Stimulated activated CD4-positive, alpha-beta T cell treated with anti-CD3 and anti-CD28 coated beads, Interleukin-2, amount 100 ng/mL, for 24 hours (primary cell): Measurements from ENCODE around the gene WDR74.

Experiments
- DNase-seq, 2 donors: peaks; one replicate each; pipeline ENCODE4 v3.0.0-alpha.2; 2020

The WDR74 gene

DNA sequence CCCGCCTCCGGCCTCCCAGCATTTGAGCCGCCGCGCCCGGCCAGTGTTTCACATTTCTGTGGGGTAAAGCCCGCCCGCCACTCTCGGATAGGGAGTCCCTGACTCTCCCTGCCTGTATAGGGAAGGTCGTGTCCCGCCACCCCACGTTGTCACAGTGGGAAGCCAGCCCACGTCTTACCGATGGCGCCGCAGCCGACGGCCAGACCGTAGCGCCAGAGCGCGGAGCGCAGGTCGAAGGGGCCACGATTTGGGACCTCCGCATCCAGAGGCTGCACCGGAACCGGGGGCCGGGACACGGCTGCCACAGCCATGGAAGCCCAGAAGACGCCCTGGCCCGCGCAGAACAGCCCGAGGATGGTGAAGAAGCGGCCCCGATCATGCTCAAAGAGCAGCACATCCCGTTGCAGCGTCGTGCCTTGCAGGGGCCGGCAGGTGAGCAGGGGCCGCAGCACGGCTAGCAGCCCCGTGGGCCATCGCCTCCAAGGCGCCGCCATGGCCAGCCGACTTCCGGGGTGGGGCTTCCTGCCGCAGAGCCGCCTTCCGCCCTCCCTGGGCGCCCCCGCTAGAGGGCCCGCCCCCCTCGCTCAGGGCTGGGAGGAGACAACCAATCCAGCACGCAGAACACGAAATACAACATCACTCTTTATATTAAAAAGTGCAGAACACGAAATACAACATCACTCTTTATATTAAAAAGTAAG, 47.7 kb downstream of the WDR74 start, which contains the start of gene TMEM223:
Gene TMEM223, minus strand, starts transcription at position 506 of the 701 bp plus-strand sequence. Its CDS starts 12 bp downstream, at position 494.
- DNase-seq: peak; percentile 93

- DNase-seq: no peak
Observed at GRCh38 chr11:62789576-62789975, 49.8 kb downstream of the WDR74 start.

DNA sequence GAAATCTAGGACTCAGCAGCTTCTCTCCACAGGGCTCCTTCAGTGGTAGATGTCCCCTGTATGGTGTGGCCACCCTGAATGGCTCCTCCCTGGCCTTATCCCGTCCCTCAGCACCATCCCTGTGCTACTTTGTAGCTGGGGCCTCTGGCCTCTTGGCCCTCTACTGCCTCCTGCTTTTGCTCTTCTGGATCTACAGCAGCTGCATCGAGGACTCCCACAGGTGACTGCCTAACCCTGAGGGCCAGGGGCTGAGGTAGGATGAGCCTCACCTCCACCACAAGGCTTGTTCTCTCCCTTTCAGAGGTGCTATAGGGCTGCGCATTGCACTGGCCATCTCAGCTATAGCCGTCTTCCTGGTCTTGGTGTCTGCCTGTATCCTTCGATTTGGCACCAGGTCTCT, 50.4 kb downstream of the WDR74 start:
- DNase-seq: no peak

DNA sequence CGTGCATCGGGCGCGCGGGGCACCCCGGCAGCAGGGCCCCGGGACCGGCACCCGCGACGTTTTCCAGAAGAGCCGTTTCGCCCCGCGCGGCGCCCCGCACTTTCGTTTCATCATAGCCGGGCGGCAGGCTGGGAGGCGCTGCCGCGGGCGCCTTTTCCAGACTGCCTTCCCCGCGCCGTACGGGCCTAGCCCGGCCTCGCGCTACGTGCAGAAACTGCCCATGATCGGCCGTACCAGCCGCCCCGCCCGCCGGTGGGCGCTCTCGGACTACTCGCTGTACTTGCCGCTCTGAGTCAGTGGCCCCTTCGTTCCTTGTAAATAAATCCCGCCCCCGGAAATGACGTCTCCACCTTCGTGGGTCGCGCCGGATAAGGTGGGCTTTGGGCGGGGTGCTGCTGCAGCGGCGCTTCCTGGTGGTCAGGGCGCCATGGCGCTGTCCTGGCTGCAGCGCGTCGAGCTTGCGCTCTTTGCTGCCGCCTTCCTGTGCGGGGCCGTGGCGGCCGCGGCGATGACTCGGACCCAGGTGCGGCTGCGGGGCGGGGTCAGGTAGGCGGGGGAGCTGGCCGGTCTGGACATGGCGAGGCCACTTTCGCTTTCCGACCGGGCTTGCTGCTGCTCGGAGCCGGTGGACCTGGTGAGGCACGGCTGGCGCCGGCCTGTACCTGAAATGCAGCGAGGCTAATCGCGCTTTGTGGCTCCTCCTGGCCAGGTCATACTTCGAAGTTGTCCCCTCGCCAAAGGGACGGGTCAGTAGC, 52.2 kb downstream of the WDR74 start, which contains the start of gene TMEM179B:
Gene TMEM179B, plus strand, starts transcription at position 398 of the 755 bp plus-strand sequence. Its CDS starts 30 bp downstream, at position 428.
- peak; percentile 98 to 99 for DNase-seq

DNA sequence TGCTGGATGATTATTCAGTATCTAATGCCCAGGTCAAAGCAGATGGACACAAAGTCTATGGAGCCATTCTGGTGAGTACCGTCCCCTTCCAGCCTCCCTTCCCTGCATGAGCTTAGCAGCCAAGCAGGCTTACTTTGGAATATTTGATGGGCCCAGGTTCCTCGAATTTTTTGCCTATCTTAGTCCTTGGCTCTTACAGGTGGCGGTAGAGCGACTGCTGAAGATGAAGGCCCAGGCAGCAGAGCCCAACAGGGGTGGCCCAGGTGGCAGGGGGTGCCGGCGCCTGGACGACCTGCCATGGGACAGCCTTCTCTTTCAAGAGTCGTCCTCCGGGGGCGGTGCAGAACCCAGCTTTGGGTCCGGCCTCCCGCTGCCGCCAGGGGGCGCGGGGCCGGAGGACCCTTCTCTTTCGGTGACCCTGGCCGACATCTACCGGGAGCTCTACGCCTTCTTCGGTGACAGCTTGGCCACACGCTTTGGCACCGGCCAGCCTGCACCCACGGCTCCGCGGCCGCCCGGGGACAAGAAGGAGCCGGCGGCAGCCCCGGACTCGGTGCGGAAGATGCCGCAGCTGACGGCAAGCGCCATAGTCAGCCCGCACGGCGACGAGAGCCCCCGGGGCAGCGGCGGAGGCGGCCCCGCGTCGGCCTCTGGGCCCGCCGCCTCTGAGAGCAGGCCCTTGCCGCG, 52.9 kb downstream of the WDR74 start:
- peak; percentile 87 to 88 for DNase-seq
